GM19351 (cell line): ENCODE data around the gene ZNF25.
"Not testable (repeated sequence)": the region's sequence is repeated elsewhere in the genome, so short reads cannot be mapped to it uniquely, and the experiment has no call there.

Experiments
- ATAC-seq: cut with Tn5 transposase; IDR thresholded peaks from one replicate; pipeline ENCODE4 v1.9.1; 2021; ENCODE audit warnings: mild to moderate bottlenecking, moderate library complexity; ENCODE audit not compliant: unreplicated experiment

The ZNF25 gene

DNA sequence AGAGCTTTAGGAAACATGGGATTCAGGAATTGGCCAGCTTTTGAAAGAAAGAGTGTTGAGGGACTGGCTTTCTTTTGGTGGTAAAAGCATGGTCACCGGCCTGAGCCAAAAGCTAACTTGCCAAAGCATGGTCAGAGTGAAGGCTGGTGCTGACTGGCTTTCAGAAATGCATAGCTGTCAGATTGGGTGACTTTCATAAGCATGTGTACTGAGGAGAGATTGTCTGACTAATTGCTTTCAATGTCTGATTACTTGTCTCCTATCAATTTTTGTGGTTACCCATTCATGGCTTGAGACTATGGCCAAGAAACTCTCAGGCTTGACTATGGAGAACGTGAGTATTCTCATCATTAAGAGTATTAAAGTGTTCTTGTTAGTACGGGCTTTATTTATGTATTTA is 28.2 kb downstream of the ZNF25 start:
- no peak for ATAC-seq

DNA sequence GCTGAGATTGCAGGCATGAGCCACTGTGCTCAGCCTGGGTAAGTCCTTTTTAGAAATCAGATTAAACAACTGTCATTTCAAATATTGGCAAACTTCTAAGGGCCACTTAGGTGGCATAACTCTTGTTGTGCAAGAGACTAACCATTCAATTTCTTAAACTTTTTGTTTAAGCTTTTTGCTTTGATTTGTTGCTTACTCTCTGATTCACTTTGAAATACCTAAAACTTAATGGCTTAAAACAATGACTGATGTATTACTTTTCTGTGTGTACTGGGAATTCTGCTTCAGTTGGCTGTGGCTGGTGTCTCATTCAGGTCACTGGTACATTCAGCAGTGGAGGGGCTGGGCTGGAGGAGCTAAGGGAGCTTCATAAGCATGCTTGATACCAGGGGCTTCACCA is 28.9 kb downstream of the ZNF25 start:
- no peak for ATAC-seq

DNA sequence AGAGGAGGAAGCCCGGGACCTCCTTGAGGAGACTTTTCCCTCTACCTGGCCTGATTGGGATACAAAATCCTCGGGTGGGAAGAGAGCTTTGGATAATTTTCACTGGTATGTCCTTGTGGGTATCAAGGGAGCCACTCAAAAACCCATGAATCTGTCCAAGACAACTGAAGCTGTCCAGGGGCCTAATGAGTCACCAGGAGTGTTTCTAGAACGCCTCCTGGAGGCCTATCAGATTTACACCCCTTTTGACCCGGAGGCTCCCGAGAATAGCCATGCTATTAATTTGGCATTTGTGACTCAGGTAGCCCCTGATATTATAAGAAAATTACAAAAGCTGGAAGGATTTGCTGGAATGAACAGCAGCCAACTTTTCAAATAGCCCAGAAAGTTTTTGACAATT is 38.6 kb downstream of the ZNF25 start:
- ATAC-seq, result no peak

DNA sequence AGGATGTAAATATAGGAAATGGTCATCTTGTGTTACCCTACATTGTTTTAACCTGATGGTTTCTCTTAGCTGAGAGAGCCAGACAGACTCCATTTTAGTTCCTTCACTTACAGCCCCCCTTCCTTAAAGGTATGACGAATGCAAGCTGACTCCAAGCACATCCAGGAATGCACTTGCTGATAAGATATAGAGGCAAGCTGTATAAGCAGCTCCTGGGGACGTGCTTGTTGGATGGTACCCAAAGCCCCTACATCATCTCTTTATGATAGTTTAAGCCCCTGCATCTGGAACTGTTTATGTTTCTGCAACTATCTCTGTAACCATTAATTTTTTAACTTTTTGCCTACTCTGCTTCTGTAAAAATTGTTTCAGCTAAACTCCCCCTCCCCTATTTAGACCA is 41.7 kb downstream of the ZNF25 start:
- ATAC-seq, result no peak

- ATAC-seq, result no peak
Measured at GRCh38 chr10:37930423-37930822, 46.0 kb downstream of the ZNF25 start.

- ATAC-seq, result not testable (repeated sequence)
Measured at GRCh38 chr10:37908165-37908564, 68.3 kb downstream of the ZNF25 start.

GRCh38 chr10:37906382-37906781 is 70.1 kb downstream of the ZNF25 start:
- no peak for ATAC-seq
